K562 (cell line): Measurements from ENCODE around the gene TMC2. TPM values are rescaled to one million over a fixed set of nuclear protein-coding genes. Genes with fewer than 3 reads are reported as not detected.

Experiments
- ATAC-seq: fragments of 200-7000 bp; cut with Tn5 transposase; 3 replicates; pipeline ENCODE4 v1.9.1; 2020; ENCODE audit warnings: moderate library complexity
- BruUV-seq: library from RNA; stranded (reverse); fragments of 400-500 nt; replicated peaks from 2 replicates; lab custom pipeline; 2021; lab: Mats Ljungman, UMichigan
- CTCF ChIA-PET: fragments of 300-600 bp; formaldehyde crosslinking; extraction: SDS; loops from one replicate; lab custom pipeline; 2021; ENCODE audit warnings: low intra/inter-chr PET ratio; lab: Yijun Ruan, JAX
- POLR2A ChIA-PET: fragments of 300-600, 350-650 bp; sonication (Branson Sonifier 250); formaldehyde crosslinking; extraction: SDS; loops from one replicate; lab custom pipeline; 2021; ENCODE audit warnings: antibody characterized with exemption, inconsistent platforms; lab: Yijun Ruan, JAX
- DNase-seq, 4 experiments: peaks; one replicate each; pipeline versions ENCODE4 v3.0.0 to v3.0.0-alpha.2; 2011 to 2018; ENCODE audit warnings: low spot score in 3 of 4, mixed read lengths in 3 of 4; ENCODE audit errors: extremely low read depth in 1 of 4
- FAIRE-seq: peaks from 2 replicates; lab custom pipeline; 2011; peaks lifted over from hg19 to GRCh38; lab: Jason Lieb, UNC
- H2AFZ ChIP-seq: 2 replicates; pipeline ENCODE4 v1.6.0; 2011; ENCODE audit warnings: low read depth, low read length, control low read depth, inconsistent platforms
- H3K27ac ChIP-seq: fragments of 200-600 bp; 3 replicates; pipeline ENCODE4 v1.8.0; 2011; ENCODE audit warnings: low read depth, mild to moderate bottlenecking, control low read depth, inconsistent platforms, low read length, moderate library complexity, mixed read lengths; ENCODE audit errors: extremely low read depth
- H3K27me3 ChIP-seq, 2 experiments: fragments of 300-600 bp in 1 of 2; 2 replicates in 1 of 2; 3 replicates in 1 of 2; pipeline versions ENCODE4 v1.6.0 to v1.8.0; 2011; ENCODE audit warnings: inconsistent platforms in 2 of 2, low read length in 2 of 2, mild to moderate bottlenecking in 1 of 2, mixed read lengths in 1 of 2, moderate library complexity in 1 of 2; ENCODE audit not compliant: control insufficient read depth in 2 of 2, insufficient read depth in 2 of 2
- H3K36me3 ChIP-seq: fragments of 300-600 bp; 3 replicates; pipeline ENCODE4 v1.8.0; 2011; ENCODE audit warnings: mild to moderate bottlenecking, low read length, inconsistent platforms; ENCODE audit not compliant: control insufficient read depth, insufficient read depth
- H3K4me1 ChIP-seq, 2 experiments: fragments of 200-600 bp in 1 of 2; replicated peaks in 1 of 2; 2 replicates in 1 of 2; 3 replicates in 1 of 2; pipeline versions ENCODE4 v1.5.1 to v1.8.0; 2011; ENCODE audit warnings: inconsistent platforms in 2 of 2, low read length in 2 of 2, mild to moderate bottlenecking in 1 of 2, mixed read lengths in 1 of 2, moderate library complexity in 1 of 2; ENCODE audit not compliant: control insufficient read depth in 2 of 2, insufficient read depth in 2 of 2
- H3K4me2 ChIP-seq: 2 replicates; pipeline ENCODE4 v1.6.1; 2011; ENCODE audit warnings: low read length, control low read depth, inconsistent platforms, mixed read lengths; ENCODE audit not compliant: insufficient read depth
- H3K4me3 ChIP-seq: fragments of 200-600 bp; sonication (generic), shearing (Covaris generic); 2 replicates; pipeline ENCODE4 v1.5.1; 2016; ENCODE audit warnings: control low read depth, inconsistent platforms
- H3K79me2 ChIP-seq: fragments of 200-600 bp; 3 replicates; pipeline ENCODE4 v1.8.0; 2011; ENCODE audit warnings: low read length, inconsistent platforms; ENCODE audit not compliant: control insufficient read depth, insufficient read depth
- H3K9ac ChIP-seq, 2 experiments: 2 replicates each; pipeline versions ENCODE4 v1.6.0 to v1.6.1; 2011; ENCODE audit warnings: low read depth in 2 of 2, low read length in 2 of 2, control low read depth in 1 of 2, inconsistent platforms in 1 of 2, mild to moderate bottlenecking in 1 of 2, mixed read lengths in 1 of 2; ENCODE audit not compliant: insufficient read depth in 1 of 2
- H3K9me1 ChIP-seq: one replicate; pipeline ENCODE4 v1.6.0; 2011; ENCODE audit warnings: inconsistent platforms, mild to moderate bottlenecking, low read length, moderate library complexity; ENCODE audit not compliant: control insufficient read depth, insufficient read depth
- H3K9me3 ChIP-seq: replicated peaks from 2 replicates; pipeline ENCODE4 v1.5.1; 2011; ENCODE audit warnings: low read depth, low read length, inconsistent platforms; ENCODE audit not compliant: control insufficient read depth, insufficient read depth
- H4K20me1 ChIP-seq: replicated peaks from 2 replicates; pipeline ENCODE4 v1.6.1; 2011; ENCODE audit warnings: low read length, inconsistent platforms, mixed read lengths; ENCODE audit not compliant: control insufficient read depth, insufficient read depth
- RBM25 ChIP-seq: fragments of 200-400 bp; formaldehyde crosslinking; IDR thresholded peaks from 2 replicates; pipeline ENCODE4 v1.6.1; 2018; ENCODE audit warnings: low read length, low read depth, moderate library complexity; ENCODE audit not compliant: severe bottlenecking
- ZNF512 ChIP-seq: IDR thresholded peaks from 2 replicates; pipeline ENCODE4 v1.6.1; 2016; ENCODE audit warnings: missing genetic modification characterization, missing compliant biosample characterization
- WGBS: fragments of 100-300 bp; shearing (Covaris generic); methylation state at CpG from one replicate; pipeline ENCODE4 v1.1.6; 2016; ENCODE audit warnings: low coverage, mixed read lengths; ENCODE audit not compliant: insufficient coverage; ENCODE audit errors: missing lambda C conversion rate; 5-methylcytosine and 5-hydroxymethylcytosine counted together
- in situ Hi-C: fragments of 300-500 bp; cut with MboI; formaldehyde crosslinking; loops from 4 replicates; pipeline ENCODE4 v1.15.0; 2018; ENCODE audit warnings: inconsistent platforms, mixed read lengths
- intact Hi-C: fragments of 100-400 bp; cut with micrococcal nuclease; formaldehyde crosslinking; loops from 2 replicates; pipeline ENCODE4 v1.14.2; 2022
- polyA plus RNA-seq, 8 experiments: library from polyadenylated mRNA; depleted of rRNA in 4 of 8; stranded (reverse) in 5 of 8; unstranded in 3 of 8; fragments of >200 nt; fragmentation: Nextera tagmentation in 2 of 8; fragmentation: Illumina TruSeq in 1 of 8; extraction: Ambion mirVana in 2 of 8; extraction: Trizol in 1 of 8; gene quantifications; 2 replicates each; pipeline versions ENCODE4 v1.2.1 to v1.2.3, GENCODE V29; 2011 to 2014; ENCODE audit warnings: inconsistent platforms in 1 of 8, missing spikeins in 1 of 8
- total RNA-seq, 7 experiments: library from RNA; depleted of rRNA in 6 of 7; stranded (reverse); fragments of >200 nt in 6 of 7; fragmentation: Illumina TruSeq in 2 of 7; extraction: Trizol in 2 of 7; gene quantifications; 2 replicates each; pipeline versions ENCODE4 v1.2.1 to v1.2.3, GENCODE V29; 2011 to 2021; ENCODE audit warnings: low replicate concordance in 1 of 7

TMC2 gene
- total and polyA plus RNA-seq, 9 of the 15 experiments (the other 6 are each of a cell fraction or from before 2014, with no cell fraction given), result not detected

- Histone ChIP-seq H3K79me2 (no peaks in the 10 kb centered on the region), H3K9ac (no peak overlapping the region), H3K36me3 (no peaks in the 10 kb centered on the region), H2AFZ (no peak overlapping the region), H4K20me1 (no peaks in the 10 kb centered on the region), H3K4me1 (no peaks in the 10 kb centered on the region), H3K27ac (no peak overlapping the region), H3K4me2 (no peak overlapping the region), H3K27me3 (peaks cover 6 to 9% of the 10 kb centered on the region in 2 experiments; a peak in 4 of 5 replicates), H3K4me3 (no peak overlapping the region), H3K9me3 (no peaks in the 10 kb centered on the region), H3K9me1 (no peaks in the 10 kb centered on the region)
- TF ChIP-seq RBM25, result no peak
- TF ChIP-seq ZNF512 (tag), result peak; percentile 70
- FAIRE-seq (no peak), DNase-seq (no peak), ATAC-seq (no peak)
- intact Hi-C loops, result no loop called here
- in situ Hi-C loops, result loop anchor here (5.0 kb wide), 1 partner anchor 47 kb away; no protein-coding TSS in a partner anchor
- WGBS, result 13% methylated on average over 2 of the region's 2 CpGs
- CTCF ChIA-PET, result interaction anchor here (0.6 to 0.7 kb wide), 2 partner anchors 234 to 920 kb away, joined by 4 to 6 read pairs; no protein-coding TSS in a partner anchor
- no TSS peak for BruUV-seq
- POLR2A ChIA-PET, result interaction anchor here (0.6 kb wide), 1 partner anchor 10 kb away, joined by 3 read pairs; no protein-coding TSS in a partner anchor
These were observed 9.2 kb downstream of the TMC2 start for GRCh38 chr20:2545594-2545993.
